ENCODE results near the gene GDF7. TPM values are rescaled to one million over a fixed set of nuclear protein-coding genes. Genes with fewer than 3 reads are reported as not detected.

GDF7 gene
- total RNA-seq, 2 experiments from 2014 or later: 0.06 TPM

- no peak overlapping the region for H2AFZ ChIP-seq (ENCODE audit: low read length)
- no peaks in the 10 kb centered on the region for H3K79me2 ChIP-seq (ENCODE audit: insufficient read depth, low read depth, low read length)
- intact Hi-C loops (cut with micrococcal nuclease; ENCODE audit: unreplicated experiment): no loop called here
- BruUV-seq (replicated peaks): no TSS peak
- no peak overlapping the region for H3K27ac ChIP-seq (ENCODE audit: low read depth, low read length, poor library complexity, severe bottlenecking)
- H3K9me3 ChIP-seq (ENCODE audit: low read length): no peaks in the 10 kb centered on the region
- H3K4me1 ChIP-seq (ENCODE audit: insufficient read depth, low read length, poor library complexity, severe bottlenecking): peaks cover 14% of the 10 kb centered on the region
- CTCF ChIA-PET (ENCODE audit: unreplicated experiment): no interaction called here
- DNase-seq (ENCODE audit: low spot score): peak; percentile 32
- no peaks in the 10 kb centered on the region for H3K36me3 ChIP-seq (ENCODE audit: insufficient read depth, low read length)
- POLR2A ChIA-PET: interaction anchor here (0.6 kb wide), 1 partner anchor 181 kb away, joined by 5 read pairs; no protein-coding TSS in a partner anchor
- no peak for TF ChIP-seq EZH2phosphoT487 (IDR thresholded peaks at IDR 0.05; ENCODE audit: borderline replicate concordance, low read depth, low read length)
- no peak for TF ChIP-seq CTCF (conservative IDR thresholded peaks at IDR 0.05; ENCODE audit: low read length)
- H3K4me2 ChIP-seq (ENCODE audit: low read length): peak overlapping the region; percentile 45
- H3K9me2 ChIP-seq (ENCODE audit: insufficient read depth, low read length): no peaks in the 10 kb centered on the region
- no peak overlapping the region for H3K4me3 ChIP-seq (ENCODE audit: low read depth, low read length, poor library complexity, severe bottlenecking)
- no peaks in the 10 kb centered on the region for H4K20me1 ChIP-seq (ENCODE audit: insufficient read depth, low read length)
Observed at GRCh38 chr2:20632446-20632990, 34.4 kb upstream of the GDF7 start.

- intact Hi-C loops (cut with micrococcal nuclease; ENCODE audit: unreplicated experiment): no loop called here
- Histone ChIP-seq H3K79me2 (ENCODE audit: insufficient read depth, low read depth, low read length) (no peaks in the 10 kb centered on the region), H3K4me3 (ENCODE audit: low read depth, low read length, poor library complexity, severe bottlenecking) (no peak overlapping the region), H2AFZ (ENCODE audit: low read length) (no peak overlapping the region), H4K20me1 (ENCODE audit: insufficient read depth, low read length) (no peaks in the 10 kb centered on the region), H3K27ac (ENCODE audit: low read depth, low read length, poor library complexity, severe bottlenecking) (no peak overlapping the region), H3K4me1 (ENCODE audit: insufficient read depth, low read length, poor library complexity, severe bottlenecking) (peaks cover 14% of the 10 kb centered on the region), H3K36me3 (ENCODE audit: insufficient read depth, low read length) (no peaks in the 10 kb centered on the region), H3K4me2 (ENCODE audit: low read length) (peak overlapping the region; percentile 45), H3K9me3 (ENCODE audit: low read length) (no peaks in the 10 kb centered on the region), H3K9me2 (ENCODE audit: insufficient read depth, low read length) (no peaks in the 10 kb centered on the region)
- POLR2A ChIA-PET: no interaction called here
- BruUV-seq (replicated peaks): no TSS peak
- no peak for DNase-seq (ENCODE audit: low spot score)
- no peak for TF ChIP-seq EZH2phosphoT487 (IDR thresholded peaks at IDR 0.05; ENCODE audit: borderline replicate concordance, low read depth, low read length)
- no peak for TF ChIP-seq CTCF (conservative IDR thresholded peaks at IDR 0.05; ENCODE audit: low read length)
- CTCF ChIA-PET (ENCODE audit: unreplicated experiment): no interaction called here
Observed at GRCh38 chr2:20633001-20633400, 33.9 kb upstream of the GDF7 start.

GRCh38 chr2:20633794-20634506 lies 33.0 kb upstream of the GDF7 start:
- BruUV-seq (replicated peaks): no TSS peak
- H3K9me2 ChIP-seq (ENCODE audit: insufficient read depth, low read length): no peaks in the 10 kb centered on the region
- H3K36me3 ChIP-seq (ENCODE audit: insufficient read depth, low read length): no peaks in the 10 kb centered on the region
- no peak overlapping the region for H3K4me3 ChIP-seq (ENCODE audit: low read depth, low read length, poor library complexity, severe bottlenecking)
- intact Hi-C loops (cut with micrococcal nuclease; ENCODE audit: unreplicated experiment): no loop called here
- peaks cover 14% of the 10 kb centered on the region for H3K4me1 ChIP-seq (ENCODE audit: insufficient read depth, low read length, poor library complexity, severe bottlenecking)
- H3K79me2 ChIP-seq (ENCODE audit: insufficient read depth, low read depth, low read length): no peaks in the 10 kb centered on the region
- no peak overlapping the region for H3K4me2 ChIP-seq (ENCODE audit: low read length)
- DNase-seq (ENCODE audit: low spot score): no peak
- H3K27ac ChIP-seq (ENCODE audit: low read depth, low read length, poor library complexity, severe bottlenecking): no peak overlapping the region
- H3K9me3 ChIP-seq (ENCODE audit: low read length): no peaks in the 10 kb centered on the region
- H2AFZ ChIP-seq (ENCODE audit: low read length): no peak overlapping the region
- POLR2A ChIA-PET: interaction anchor here (0.7 kb wide), 1 partner anchor 330 kb away, joined by 4 read pairs; no protein-coding TSS in a partner anchor
- TF ChIP-seq CTCF (conservative IDR thresholded peaks at IDR 0.05; ENCODE audit: low read length): no peak
- no peak for TF ChIP-seq EZH2phosphoT487 (IDR thresholded peaks at IDR 0.05; ENCODE audit: borderline replicate concordance, low read depth, low read length)
- CTCF ChIA-PET (ENCODE audit: unreplicated experiment): interaction anchor here (0.8 to 1.2 kb wide), 3 partner anchors 17 to 66 kb away, joined by 3 to 4 read pairs (median 3); partner anchors contain the start of gene HS1BP3
- H4K20me1 ChIP-seq (ENCODE audit: insufficient read depth, low read length): no peaks in the 10 kb centered on the region

All from OCI-LY7 (cell line).